H1 (cell line): ENCODE data around the gene TIMP3. TPM values are rescaled to one million over a fixed set of nuclear protein-coding genes. Genes with fewer than 3 reads are reported as not detected.

Experiments
- CTCF ChIA-PET: fragments of 300-600 bp; sonication (Branson Sonifier 250); formaldehyde crosslinking; loops from one replicate; lab custom pipeline; 2021; ENCODE audit not compliant: partially characterized antibody; lab: Charles Lee
- POLR2A ChIA-PET: fragments of 300-600 bp; sonication (Branson Sonifier 250); formaldehyde crosslinking; loops from one replicate; lab custom pipeline; 2021; ENCODE audit warnings: inconsistent platforms; ENCODE audit not compliant: partially characterized antibody; lab: Charles Lee
- DNase-seq, 2 experiments: peaks; one replicate each; pipeline versions ENCODE4 v3.0.0 to v3.0.0-alpha.2; 2010 to 2022; ENCODE audit warnings: low spot score in 2 of 2, low read depth in 1 of 2, mixed read lengths in 1 of 2
- FAIRE-seq: peaks from 2 replicates; lab custom pipeline; 2011; peaks lifted over from hg19 to GRCh38; lab: Jason Lieb, UNC
- H2AFZ ChIP-seq: 2 replicates; pipeline ENCODE4 v1.8.1; 2012; ENCODE audit warnings: low read length, inconsistent platforms
- H2AK5ac ChIP-seq: 2 replicates; pipeline ENCODE4 v1.6.1; 2013; ENCODE audit warnings: low read depth, low read length
- H2BK120ac ChIP-seq: replicated peaks from 2 replicates; pipeline ENCODE3; 2013; ENCODE audit warnings: low read depth, low read length, inconsistent platforms
- H2BK12ac ChIP-seq: 2 replicates; pipeline ENCODE4 v1.6.1; 2013; ENCODE audit warnings: low read depth, low read length
- H2BK15ac ChIP-seq: 2 replicates; pipeline ENCODE4 v1.6.1; 2013; ENCODE audit warnings: low read length
- H2BK20ac ChIP-seq: 2 replicates; pipeline ENCODE4 v1.6.1; 2013; ENCODE audit warnings: low read length
- H2BK5ac ChIP-seq: 2 replicates; pipeline ENCODE4 v1.6.1; 2013; ENCODE audit warnings: low read depth, low read length
- H3K14ac ChIP-seq: 2 replicates; pipeline ENCODE4 v1.6.1; 2013; ENCODE audit warnings: inconsistent platforms; ENCODE audit not compliant: insufficient read length
- H3K18ac ChIP-seq: 2 replicates; pipeline ENCODE4 v1.6.1; 2013; ENCODE audit warnings: low read length; ENCODE audit errors: extremely low read depth
- H3K23ac ChIP-seq: 2 replicates; pipeline ENCODE4 v1.6.1; 2013; ENCODE audit warnings: inconsistent platforms; ENCODE audit not compliant: insufficient read length
- H3K23me2 ChIP-seq: 2 replicates; pipeline ENCODE4 v1.6.1; 2013; ENCODE audit warnings: low read depth, low read length
- H3K27ac ChIP-seq: 2 replicates; pipeline ENCODE4 v1.6.1; 2011; ENCODE audit warnings: low read depth, low read length, inconsistent platforms
- H3K27me3 ChIP-seq, 4 experiments: replicated peaks in 1 of 4; 1 replicate in 1 of 4; 2 replicates in 3 of 4; pipeline versions ENCODE4 v1.6.1 to v1.8.1; 2011 to 2013; ENCODE audit warnings: low read length in 3 of 4, mild to moderate bottlenecking in 3 of 4, inconsistent platforms in 2 of 4, mixed read lengths in 2 of 4, moderate library complexity in 1 of 4; ENCODE audit not compliant: control insufficient read depth in 3 of 4, insufficient read depth in 3 of 4; ENCODE audit errors: extremely low read depth in 1 of 4
- H3K36me3 ChIP-seq, 4 experiments: 2 replicates each; pipeline versions ENCODE4 v1.6.1 to v1.8.1; 2011 to 2013; ENCODE audit warnings: mild to moderate bottlenecking in 4 of 4, low read length in 3 of 4, moderate library complexity in 2 of 4, control low read depth in 1 of 4, inconsistent platforms in 1 of 4; ENCODE audit not compliant: insufficient read depth in 4 of 4, control insufficient read depth in 2 of 4
- H3K4ac ChIP-seq: replicated peaks from 2 replicates; pipeline ENCODE3; 2013; ENCODE audit warnings: low read length, low read depth, mixed read lengths, inconsistent platforms; ENCODE audit not compliant: insufficient read length
- H3K4me1 ChIP-seq, 4 experiments: replicated peaks in 1 of 4; 1 replicate in 1 of 4; 2 replicates in 3 of 4; pipeline versions ENCODE4 v1.6.1 to v1.8.1; 2011 to 2013; ENCODE audit warnings: low read length in 3 of 4, inconsistent platforms in 2 of 4, mixed read lengths in 1 of 4; ENCODE audit not compliant: insufficient read depth in 4 of 4, control insufficient read depth in 3 of 4
- H3K4me2 ChIP-seq, 2 experiments: 2 replicates each; pipeline versions ENCODE4 v1.6.1 to v1.8.1; 2011 to 2013; ENCODE audit warnings: low read depth in 2 of 2, low read length in 2 of 2, control low read depth in 1 of 2, inconsistent platforms in 1 of 2, mild to moderate bottlenecking in 1 of 2; ENCODE audit not compliant: insufficient read depth in 1 of 2
- H3K4me3 ChIP-seq, 4 experiments: fragments of 200-600, 300-600 bp in 1 of 4; sonication (generic), shearing (Covaris generic), sonication (Bioruptor Twin) in 1 of 4; 2 replicates each; pipeline versions ENCODE4 v1.5.1 to v1.8.1; 2011 to 2016; ENCODE audit warnings: low read length in 4 of 4, low read depth in 3 of 4, control low read depth in 2 of 4, inconsistent platforms in 2 of 4, mild to moderate bottlenecking in 2 of 4, mixed read lengths in 1 of 4, moderate library complexity in 1 of 4; ENCODE audit not compliant: insufficient read depth in 2 of 4; ENCODE audit errors: extremely low read depth in 1 of 4
- H3K56ac ChIP-seq: replicated peaks from 2 replicates; pipeline ENCODE3; 2013; ENCODE audit warnings: low read depth, mild to moderate bottlenecking, mixed read lengths, low read length, inconsistent platforms; ENCODE audit not compliant: insufficient read length
- H3K79me1 ChIP-seq: 2 replicates; pipeline ENCODE4 v1.6.1; 2013; ENCODE audit warnings: low read depth, low read length, control low read depth
- H3K79me2 ChIP-seq, 2 experiments: 2 replicates each; pipeline versions ENCODE4 v1.6.1 to v1.8.1; 2012 to 2013; ENCODE audit warnings: low read length in 2 of 2, mild to moderate bottlenecking in 2 of 2, inconsistent platforms in 1 of 2; ENCODE audit not compliant: insufficient read depth in 2 of 2, control insufficient read depth in 1 of 2
- H3K9ac ChIP-seq, 4 experiments: replicated peaks in 1 of 4; 1 replicate in 1 of 4; 2 replicates in 3 of 4; pipeline versions ENCODE4 v1.6.1 to v1.8.1; 2011 to 2013; ENCODE audit warnings: low read depth in 3 of 4, low read length in 3 of 4, control low read depth in 2 of 4, mild to moderate bottlenecking in 2 of 4, moderate library complexity in 2 of 4, inconsistent platforms in 1 of 4; ENCODE audit errors: extremely low read depth in 1 of 4
- H3K9me3 ChIP-seq, 2 experiments: 2 replicates each; pipeline versions ENCODE4 v1.6.1 to v1.8.1; 2012 to 2013; ENCODE audit warnings: mild to moderate bottlenecking in 2 of 2, moderate library complexity in 2 of 2, control low read depth in 1 of 2, inconsistent platforms in 1 of 2, low read depth in 1 of 2, low read length in 1 of 2, mixed read lengths in 1 of 2; ENCODE audit not compliant: insufficient read depth in 2 of 2
- H4K20me1 ChIP-seq, 2 experiments: replicated peaks in 1 of 2; 2 replicates each; pipeline versions ENCODE3 to v1.8.1; 2011 to 2013; ENCODE audit warnings: inconsistent platforms in 2 of 2, low read length in 2 of 2, mild to moderate bottlenecking in 1 of 2; ENCODE audit not compliant: insufficient read depth in 2 of 2, control insufficient read depth in 1 of 2
- H4K5ac ChIP-seq: 2 replicates; pipeline ENCODE4 v1.6.1; 2013; ENCODE audit warnings: low read length, low read depth, mixed read lengths, inconsistent platforms; ENCODE audit not compliant: insufficient read length
- H4K8ac ChIP-seq: 2 replicates; pipeline ENCODE4 v1.8.0; 2013; ENCODE audit warnings: mild to moderate bottlenecking, moderate library complexity, low read length, inconsistent platforms; ENCODE audit not compliant: insufficient read depth; ENCODE audit errors: extremely low read depth
- H4K91ac ChIP-seq: replicated peaks from 2 replicates; pipeline ENCODE3; 2013; ENCODE audit warnings: low read length, mixed read lengths, inconsistent platforms; ENCODE audit not compliant: insufficient read length
- ATF3 ChIP-seq: IDR thresholded peaks from 2 replicates; pipeline ENCODE4 v1.6.1; 2011; ENCODE audit warnings: low read depth, mild to moderate bottlenecking, low read length; ENCODE audit not compliant: insufficient read depth
- BACH1 ChIP-seq: IDR thresholded peaks from 2 replicates; pipeline ENCODE4 v1.6.1; 2012; ENCODE audit warnings: low read length, improper control_type of control experiment
- EZH2 ChIP-seq: fragments of 200-600 bp; sonication (generic); IDR thresholded peaks from 2 replicates; pipeline ENCODE4 v1.7.1; 2012; ENCODE audit warnings: low read depth, mild to moderate bottlenecking, moderate library complexity, low read length, inconsistent platforms; ENCODE audit not compliant: severe bottlenecking
- HDAC6 ChIP-seq: IDR thresholded peaks from one replicate; pipeline ENCODE4 v1.7.1; 2012; ENCODE audit warnings: low read depth, mild to moderate bottlenecking, inconsistent platforms, low read length, moderate library complexity
- JUN ChIP-seq: IDR thresholded peaks from 2 replicates; pipeline ENCODE4 v1.6.1; 2011; ENCODE audit warnings: low read depth, mild to moderate bottlenecking, improper control_type of control experiment, low read length
- MAX ChIP-seq: IDR thresholded peaks from 2 replicates; pipeline ENCODE4 v1.6.1; 2012; ENCODE audit warnings: inconsistent platforms
- RNF2 ChIP-seq: fragments of 200-900, 300-1000 bp; sonication (generic); IDR thresholded peaks from 2 replicates; pipeline ENCODE4 v1.7.1; 2016; ENCODE audit warnings: borderline replicate concordance, low read depth, mild to moderate bottlenecking, antibody characterized with exemption, low read length; ENCODE audit not compliant: poor library complexity, severe bottlenecking; ENCODE audit errors: missing control alignments
- SIN3A ChIP-seq, 2 experiments: IDR thresholded peaks in 1 of 2; conservative IDR thresholded peaks in 1 of 2; 2 replicates each; pipeline ENCODE4 v1.6.1; 2011 to 2012; ENCODE audit warnings: low read length in 2 of 2, improper control_type of control experiment in 1 of 2, low read depth in 1 of 2, mild to moderate bottlenecking in 1 of 2
- SP4 ChIP-seq: IDR thresholded peaks from 2 replicates; pipeline ENCODE4 v1.6.1; 2012; ENCODE audit warnings: low read length, inconsistent platforms
- TAF7 ChIP-seq: optimal IDR thresholded peaks from 2 replicates; pipeline ENCODE3; 2011; ENCODE audit warnings: low read depth, mild to moderate bottlenecking, inconsistent platforms, low read length, moderate library complexity, borderline replicate concordance
- TCF12 ChIP-seq: IDR thresholded peaks from 2 replicates; pipeline ENCODE4 v1.6.1; 2011; ENCODE audit warnings: low read depth, mild to moderate bottlenecking, low read length
- ZNF274 ChIP-seq: IDR thresholded peaks from 2 replicates; pipeline ENCODE4 v1.7.0; 2012; ENCODE audit warnings: low read length, borderline replicate concordance; ENCODE audit errors: extremely low read depth
- WGBS, 2 experiments: shearing (Covaris generic) in 1 of 2; methylation state at CpG; one replicate each; pipeline versions ENCODE4 v1.1.6 to v1.1.7; 2013 to 2015; ENCODE audit warnings: low lambda C conversion rate in 2 of 2, mixed read lengths in 2 of 2, inconsistent platforms in 1 of 2, low coverage in 1 of 2, missing lambda C conversion rate in 1 of 2; ENCODE audit not compliant: insufficient replicate concordance in 2 of 2, insufficient coverage in 1 of 2, insufficient read length in 1 of 2; ENCODE audit errors: extremely low coverage in 1 of 2, missing lambda C conversion rate in 1 of 2; 5-methylcytosine and 5-hydroxymethylcytosine counted together
- polyA plus RNA-seq, 7 experiments: library from polyadenylated mRNA; depleted of rRNA in 3 of 7; stranded (reverse) in 5 of 7; unstranded in 2 of 7; fragments of >200 nt in 5 of 7; fragments of 200-250 nt in 2 of 7; gene quantifications; 1 replicate in 5 of 7; 2 replicates in 1 of 7; 4 replicates in 1 of 7; pipeline versions ENCODE4 v1.2.1 to v1.2.3, GENCODE V29; 2011 to 2013; ENCODE audit warnings: missing spikeins in 2 of 7, mixed read lengths in 2 of 7
- total RNA-seq: library from RNA; stranded (reverse); fragmentation: NEBNext Ultra II Directional; extraction: Animal tissue kit (Norgen Biotek cat#: 25700); gene quantifications from 2 replicates; pipeline ENCODE4 v1.2.1, GENCODE V29; 2021

The TIMP3 gene
- total and polyA plus RNA-seq, 2 of the 8 experiments (the other 6 are each of a cell fraction or from before 2014, with no cell fraction given): 1.3 to 4.7 TPM

DNA sequence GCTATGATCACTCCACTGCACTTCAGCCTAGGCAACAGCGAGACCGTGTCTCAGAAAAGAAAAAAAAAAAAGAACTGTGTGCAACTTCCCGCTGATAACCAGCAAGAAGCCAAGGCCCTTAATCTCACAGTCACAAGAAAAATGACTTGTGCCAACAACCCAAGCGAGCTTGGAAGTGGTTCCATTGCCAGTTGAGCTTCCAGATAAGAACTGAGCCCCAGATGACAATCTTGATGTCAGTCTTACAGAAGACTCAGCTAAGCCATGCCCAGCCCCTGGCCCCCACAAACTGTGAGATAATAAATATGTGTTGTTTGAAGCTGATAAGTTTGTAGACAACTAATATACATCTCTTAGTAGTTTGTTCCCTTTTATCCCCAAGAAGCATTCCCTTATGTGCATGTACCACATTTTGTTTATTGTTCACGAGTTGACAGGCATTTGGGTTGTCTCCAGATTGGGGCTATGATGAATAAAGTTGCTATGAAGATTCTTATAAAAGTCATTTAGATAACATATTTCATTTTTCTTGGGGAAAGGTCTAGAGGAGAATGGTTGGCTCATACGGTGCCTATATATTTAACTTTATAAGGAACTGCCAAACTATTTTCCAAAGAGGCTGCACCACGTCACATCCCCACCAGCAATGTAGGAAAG lies 85.9 kb downstream of the TIMP3 start:
- DNase-seq: no peak
- no peak for FAIRE-seq
- TF ChIP-seq SIN3A (conservative IDR thresholded peaks at IDR 0.05 in 1 of 2, IDR thresholded peaks at IDR 0.05 in 1 of 2; ENCODE audit: low read depth in 1 of 2, low read length in 2 of 2): no peak
- TF ChIP-seq HDAC6: no peak
- TF ChIP-seq TCF12: no peak
- TF ChIP-seq SP4: no peak
- no peak for TF ChIP-seq EZH2
- TF ChIP-seq ATF3: no peak
- no peak for TF ChIP-seq MAX
- TF ChIP-seq ZNF274: no peak
- TF ChIP-seq BACH1: no peak
- no peak for TF ChIP-seq TAF7
- TF ChIP-seq JUN: no peak
- TF ChIP-seq RNF2: no peak

More for the DNA sequence above, 85.9 kb downstream of the TIMP3 start:
- Histone ChIP-seq H3K9ac (no peak overlapping the region), H3K18ac (no peak overlapping the region), H4K5ac (no peak overlapping the region), H3K9me3 (no peaks in the 10 kb centered on the region), H3K23ac (no peak overlapping the region), H4K8ac (no peak overlapping the region), H2AFZ (no peak overlapping the region), H3K79me2 (no peaks in the 10 kb centered on the region), H4K20me1 (peaks cover under 1 to 3% of the 10 kb centered on the region in 2 experiments), H4K91ac (no peak overlapping the region), H3K79me1 (peaks cover 2% of the 10 kb centered on the region; the same call in 1 of the 2 replicates), H2BK120ac (no peak overlapping the region), H3K23me2 (no peaks in the 10 kb centered on the region), H2BK15ac (no peak overlapping the region), H3K14ac (no peak overlapping the region), H2AK5ac (no peak overlapping the region), H2BK12ac (no peak overlapping the region), H3K36me3 (peaks cover 0 to 3% (median 1%) of the 10 kb centered on the region in 4 experiments; a peak in 2 of 8 replicates), H3K4me1 (no peaks in the 10 kb centered on the region), H3K4ac (no peak overlapping the region), H3K56ac (no peak overlapping the region), H3K4me2 (no peak overlapping the region), H2BK5ac (no peak overlapping the region), H3K27ac (no peak overlapping the region), H3K27me3 (no peaks in the 10 kb centered on the region), H2BK20ac (no peak overlapping the region), H3K4me3 (no peak overlapping the region)
- 93% methylated on average over 6 of the region's 7 CpGs; no CpG with 5 or more reads in 1 of the 2 experiments for WGBS, 2 experiments
- ChIA-PET POLR2A (no interaction called here), CTCF (interaction anchor here (1.6 kb wide), 1 partner anchor 13 kb away, joined by 3 read pairs; no protein-coding TSS in a partner anchor)
